ENCODE data around the gene MAG. TPM values are rescaled to one million over a fixed set of nuclear protein-coding genes. Genes with fewer than 3 reads are reported as not detected.

MAG gene
- total and polyA plus RNA-seq, 2 of the 8 experiments (the other 6 are each of a cell fraction or from before 2014, with no cell fraction given), result 0.20 to 1.3 TPM

DNA sequence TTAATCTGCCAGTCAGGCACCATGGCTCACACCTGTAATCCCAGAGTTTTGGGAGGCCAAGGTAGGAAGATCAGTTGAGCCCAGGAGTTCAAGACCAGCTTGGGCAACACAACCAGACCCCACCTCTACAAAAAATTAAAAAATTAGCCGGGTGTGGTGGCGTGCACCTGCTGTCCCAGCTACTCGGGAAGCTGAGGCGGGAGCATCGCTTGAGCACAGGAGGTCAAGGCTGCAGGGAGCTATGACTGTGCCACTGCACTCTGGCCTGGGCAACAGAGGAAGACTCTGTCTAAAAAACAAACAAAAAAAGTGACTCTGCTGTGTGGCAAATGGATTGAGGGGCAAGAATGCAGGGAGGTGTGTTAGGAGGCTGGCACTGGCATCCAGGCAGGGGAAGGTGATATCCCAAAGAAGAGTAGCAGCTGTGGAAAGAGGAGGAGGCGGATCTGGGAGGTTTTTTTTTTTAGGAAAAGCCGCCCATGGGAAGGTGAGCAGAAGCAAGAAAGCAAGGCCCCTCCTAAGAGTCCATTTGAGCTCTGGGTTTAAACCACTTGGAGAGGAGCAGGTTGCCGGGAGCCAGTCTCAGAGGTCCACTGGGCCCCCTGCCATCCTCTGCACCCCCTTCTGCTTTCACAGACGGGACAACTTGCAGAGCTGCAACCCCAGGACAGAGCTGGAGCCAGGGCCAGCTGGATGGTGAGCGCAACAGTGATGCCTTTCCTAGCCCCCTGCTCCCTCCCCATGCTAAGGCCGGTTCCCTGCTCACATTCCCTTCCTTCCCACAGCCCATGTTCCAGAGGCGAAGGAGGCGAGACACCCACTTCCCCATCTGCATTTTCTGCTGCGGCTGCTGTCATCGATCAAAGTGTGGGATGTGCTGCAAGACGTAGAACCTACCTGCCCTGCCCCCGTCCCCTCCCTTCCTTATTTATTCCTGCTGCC, 7.5 kb upstream of the MAG start:
- no peaks in the 10 kb centered on the region for H3K36me3 ChIP-seq (ENCODE audit: control insufficient read depth in 2 of 4, insufficient read depth in 4 of 4, low read length in 3 of 4)
- H3K23ac ChIP-seq (ENCODE audit: insufficient read length), result no peak overlapping the region
- H2BK120ac ChIP-seq (replicated peaks; ENCODE audit: low read depth, low read length), result no peak overlapping the region
- no peak overlapping the region for H4K8ac ChIP-seq (ENCODE audit: extremely low read depth, insufficient read depth, low read length)
- H4K5ac ChIP-seq (ENCODE audit: insufficient read length, low read depth, low read length), result no peak overlapping the region
- no peak overlapping the region for H3K56ac ChIP-seq (replicated peaks; ENCODE audit: insufficient read length, low read depth, low read length)
- H2BK20ac ChIP-seq (ENCODE audit: low read length), result no peak overlapping the region
- no peaks in the 10 kb centered on the region for H4K20me1 ChIP-seq (replicated peaks in 1 of 2; ENCODE audit: control insufficient read depth in 1 of 2, insufficient read depth in 2 of 2, low read length in 2 of 2)
- 76% methylated on average over 17 of the region's 17 CpGs; no CpG with 5 or more reads in 1 of the 2 experiments for WGBS, 2 experiments (ENCODE audit: extremely low coverage in 1 of 2, insufficient coverage in 1 of 2, insufficient read length in 1 of 2, insufficient replicate concordance in 2 of 2, low coverage in 1 of 2, low lambda C conversion rate in 2 of 2, missing lambda C conversion rate in 1 of 2)
- H4K91ac ChIP-seq (replicated peaks; ENCODE audit: insufficient read length, low read length), result peak overlapping the region; percentile 39
- H2BK15ac ChIP-seq (ENCODE audit: low read length), result 0 out of 2 replicates have a peak overlapping the region, but pooled peaks have one; percentile 46
- ChIA-PET CTCF (ENCODE audit: partially characterized antibody) (interaction anchor here (0.6 to 1.5 kb wide), 6 partner anchors 20 to 238 kb away, joined by 3 to 6 read pairs (median 3); partner anchors contain the start of gene LGI4), POLR2A (ENCODE audit: partially characterized antibody) (interaction anchor here (0.6 to 1.8 kb wide), 6 partner anchors 9 to 184 kb away, joined by 3 to 8 read pairs (median 4); no protein-coding TSS in a partner anchor)
- H3K4me3 ChIP-seq (ENCODE audit: extremely low read depth in 1 of 4, insufficient read depth in 2 of 4, low read depth in 3 of 4, low read length in 4 of 4), result no peak overlapping the region
- no peak overlapping the region for H2BK5ac ChIP-seq (ENCODE audit: low read depth, low read length)
- peaks cover 0 to 7% (median 5%) of the 10 kb centered on the region in 4 experiments; a peak in 5 of 7 replicates for H3K4me1 ChIP-seq (replicated peaks in 1 of 4; ENCODE audit: control insufficient read depth in 3 of 4, insufficient read depth in 4 of 4, low read length in 3 of 4)
- no peaks in the 10 kb centered on the region for H3K23me2 ChIP-seq (ENCODE audit: low read depth, low read length)
- peak overlapping the region; percentile 87; the same call in 1 of the 2 replicates for H2BK12ac ChIP-seq (ENCODE audit: low read depth, low read length)
- no peaks in the 10 kb centered on the region for H3K9me3 ChIP-seq (ENCODE audit: insufficient read depth in 2 of 2, low read depth in 1 of 2, low read length in 1 of 2)
- peak overlapping the region; percentile 9 to 24; a peak in 2 of 4 replicates for H3K4me2 ChIP-seq (ENCODE audit: insufficient read depth in 1 of 2, low read depth in 2 of 2, low read length in 2 of 2)
- peak overlapping the region; percentile 61 for H2AFZ ChIP-seq (ENCODE audit: low read length)
- H3K14ac ChIP-seq (ENCODE audit: insufficient read length), result no peak overlapping the region
- no peaks in the 10 kb centered on the region for H3K79me1 ChIP-seq (ENCODE audit: low read depth, low read length)
- H3K4ac ChIP-seq (replicated peaks; ENCODE audit: insufficient read length, low read depth, low read length), result no peak overlapping the region
- no peaks in the 10 kb centered on the region for H3K27me3 ChIP-seq (replicated peaks in 1 of 4; ENCODE audit: control insufficient read depth in 3 of 4, extremely low read depth in 1 of 4, insufficient read depth in 3 of 4, low read length in 3 of 4)
- H3K18ac ChIP-seq (ENCODE audit: extremely low read depth, low read length), result peak overlapping the region; percentile 78; the same call in 1 of the 2 replicates
- 0 out of 2 replicates have a peak overlapping the region, but pooled peaks have one; percentile 53 for H2AK5ac ChIP-seq (ENCODE audit: low read depth, low read length)
- DNase-seq (ENCODE audit: low read depth in 1 of 2, low spot score in 2 of 2), result no peak
- no peak overlapping the region for H3K27ac ChIP-seq (ENCODE audit: low read depth, low read length)
- no peak for FAIRE-seq
- no peak overlapping the region; a peak in 1 of 7 replicates for H3K9ac ChIP-seq (replicated peaks in 1 of 4; ENCODE audit: extremely low read depth in 1 of 4, low read depth in 3 of 4, low read length in 3 of 4)
- H3K79me2 ChIP-seq (ENCODE audit: control insufficient read depth in 1 of 2, insufficient read depth in 2 of 2, low read length in 2 of 2), result no peaks in the 10 kb centered on the region
- TF ChIP-seq PHF8 (conservative IDR thresholded peaks at IDR 0.05; ENCODE audit: low read depth, low read length), result no peak
- TF ChIP-seq TEAD4 (IDR thresholded peaks at IDR 0.05; ENCODE audit: low read depth, low read length), result no peak
- no peak for TF ChIP-seq NANOG (IDR thresholded peaks at IDR 0.05; ENCODE audit: insufficient read depth, low read depth, low read length, poor library complexity, severe bottlenecking)
- TF ChIP-seq BCL11A (IDR thresholded peaks at IDR 0.05; ENCODE audit: low read depth in 2 of 2, low read length in 2 of 2), result no peak
- TF ChIP-seq KDM5A (IDR thresholded peaks at IDR 0.05; ENCODE audit: low read length), result no peak
- TF ChIP-seq, protein P1, sequence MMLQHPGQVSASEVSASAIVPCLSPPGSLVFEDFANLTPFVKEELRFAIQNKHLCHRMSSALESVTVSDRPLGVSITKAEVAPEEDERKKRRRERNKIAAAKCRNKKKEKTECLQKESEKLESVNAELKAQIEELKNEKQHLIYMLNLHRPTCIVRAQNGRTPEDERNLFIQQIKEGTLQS (IDR thresholded peaks at IDR 0.05; ENCODE audit: insufficient read depth, low read depth, low read length), result no peak
- no peak for TF ChIP-seq MAFK (IDR thresholded peaks at IDR 0.05; ENCODE audit: low read depth, low read length)
- no peak for TF ChIP-seq CBX5 (IDR thresholded peaks at IDR 0.05; ENCODE audit: low read depth, low read length)
- no peak for TF ChIP-seq RNF2 (IDR thresholded peaks at IDR 0.05; ENCODE audit: borderline replicate concordance, low read depth, low read length, missing control alignments, poor library complexity, severe bottlenecking)
- TF ChIP-seq SIX5 (IDR thresholded peaks at IDR 0.05; ENCODE audit: low read depth, low read length), result no peak

All from H1 (cell line).